GM18519 (cell line): ENCODE results near the gene SUMO1.

Source experiments
- ATAC-seq: cut with Tn5 transposase; IDR thresholded peaks from one replicate; pipeline ENCODE4 v1.9.1; 2021; ENCODE audit warnings: mild to moderate bottlenecking, moderate library complexity; ENCODE audit not compliant: unreplicated experiment, low FRiP score

The SUMO1 gene

DNA sequence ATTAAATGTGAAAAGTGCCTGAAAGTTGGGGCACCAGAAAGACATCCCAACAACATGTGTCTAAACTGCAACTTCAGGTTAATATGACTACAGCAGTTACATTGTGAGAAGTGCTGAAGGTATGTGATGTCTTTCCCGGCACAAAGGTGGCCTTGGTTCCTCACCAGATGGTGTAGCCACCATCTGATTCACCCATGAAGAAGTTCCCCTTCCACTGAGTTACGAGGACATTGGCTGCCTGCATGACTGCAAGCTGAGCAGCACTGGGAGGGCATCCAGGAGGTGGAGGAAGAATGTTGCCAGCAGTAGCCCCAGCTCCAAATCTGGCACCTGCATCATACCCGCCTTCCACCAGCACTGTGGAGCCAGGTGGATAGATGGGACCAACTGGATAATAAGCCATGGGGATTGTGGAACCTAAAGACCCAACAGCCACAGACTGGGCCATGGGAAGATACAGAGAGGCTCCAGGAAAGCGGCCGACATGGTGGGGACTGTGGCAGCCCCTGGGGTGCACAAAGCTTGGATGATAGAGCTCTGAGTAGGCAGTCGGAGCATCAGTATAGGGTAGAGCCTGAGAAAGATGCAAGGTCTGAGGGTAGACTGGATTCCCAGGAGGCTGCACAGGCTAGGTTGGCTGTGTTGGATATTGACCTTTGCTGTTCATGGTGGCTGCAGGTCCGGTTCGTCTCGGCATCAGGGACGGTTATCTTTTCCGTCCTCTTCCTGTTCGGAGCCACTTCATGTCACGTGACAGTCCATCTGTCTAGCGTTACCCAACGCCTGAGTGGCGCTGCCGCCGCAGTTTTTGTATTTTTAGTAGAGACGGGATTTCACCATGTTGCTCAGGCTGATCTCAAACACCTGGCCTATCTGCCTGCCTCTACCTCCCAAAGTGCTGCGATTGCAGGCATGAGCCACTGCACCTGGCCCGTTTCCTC lies 36.9 kb downstream of the SUMO1 start:
- ATAC-seq, result no peak

DNA sequence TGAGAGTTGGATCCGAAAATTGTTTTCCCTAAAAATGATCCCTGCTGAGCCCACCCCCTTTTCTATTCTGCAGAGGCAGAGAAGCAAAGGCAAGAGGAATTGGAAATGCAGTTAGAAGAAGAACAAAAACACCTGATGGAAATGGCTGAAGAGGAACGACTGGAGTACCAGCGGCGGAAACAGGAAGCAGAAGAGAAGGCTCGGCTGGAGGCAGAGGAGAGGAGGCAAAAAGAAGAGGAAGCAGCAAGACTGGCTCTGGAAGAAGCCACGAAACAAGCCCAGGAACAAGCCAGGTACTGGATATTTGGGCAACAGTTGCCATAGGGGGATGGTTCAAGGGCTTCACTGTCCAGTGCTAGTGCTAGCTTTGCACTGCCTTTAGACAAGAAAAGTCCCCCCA lies 41.7 kb downstream of the SUMO1 start:
- no peak for ATAC-seq

DNA sequence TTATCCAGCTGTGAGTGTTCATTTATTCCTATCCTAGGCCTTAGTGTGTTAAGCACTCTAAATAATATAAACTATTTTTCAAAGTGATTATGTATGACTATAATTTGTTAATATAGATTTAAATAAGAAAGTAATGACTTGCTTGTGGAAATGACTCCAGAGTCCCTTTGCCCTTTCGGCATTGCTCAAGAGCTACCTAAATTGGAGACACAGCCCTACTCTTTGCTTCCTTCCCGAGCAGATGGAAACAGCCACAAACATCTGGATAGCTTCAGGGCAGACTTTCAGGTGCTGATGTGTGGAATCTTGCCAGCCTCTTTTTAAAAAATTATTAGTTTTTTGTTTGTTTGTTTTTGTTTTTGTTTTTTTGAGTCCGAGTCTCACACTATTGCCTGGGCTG lies 44.0 kb downstream of the SUMO1 start:
- ATAC-seq, result no peak

DNA sequence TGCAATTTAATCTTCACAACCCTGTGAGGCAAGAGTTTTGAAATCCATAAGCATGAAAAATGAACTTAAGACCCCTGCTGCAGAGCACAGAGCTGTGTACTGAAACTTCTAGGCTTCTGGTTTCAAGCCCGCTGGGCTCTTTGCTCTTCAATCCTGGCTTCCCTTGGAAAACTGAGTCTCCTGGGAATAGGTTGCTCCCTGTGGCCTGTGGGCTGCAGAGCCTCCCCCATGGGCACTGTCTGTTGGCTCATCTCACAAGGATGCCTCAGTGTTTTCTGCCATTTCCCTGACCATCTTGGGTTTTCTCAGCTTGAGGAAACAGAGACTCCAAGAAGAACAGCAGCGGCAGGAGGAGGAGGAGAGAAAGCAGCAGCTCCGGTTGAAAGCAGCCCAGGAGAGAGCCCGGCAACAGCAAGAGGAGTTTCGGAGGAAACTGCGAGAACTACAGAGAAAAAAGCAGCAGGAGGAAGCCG lies 44.5 kb downstream of the SUMO1 start:
- no peak for ATAC-seq

DNA sequence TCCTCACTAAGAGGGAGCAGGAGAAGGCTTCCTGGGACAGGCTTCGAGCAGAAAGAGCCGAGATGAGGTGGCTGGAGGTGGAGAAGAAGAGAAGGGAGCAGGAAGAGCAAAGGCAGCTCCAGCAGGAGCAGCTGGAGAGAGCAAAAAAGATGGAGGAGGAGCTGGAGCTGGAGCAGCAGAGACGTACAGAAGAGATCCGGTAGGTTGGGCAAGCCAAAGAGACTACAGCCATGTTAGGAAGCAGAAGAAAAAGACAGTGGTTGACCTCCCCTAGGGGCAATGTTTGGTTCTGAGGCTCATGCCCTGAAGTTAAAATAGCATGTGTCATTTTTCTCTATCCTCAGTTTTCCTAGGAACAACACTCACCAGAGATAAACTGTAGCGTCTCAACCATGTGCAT lies 45.1 kb downstream of the SUMO1 start:
- ATAC-seq, result no peak

DNA sequence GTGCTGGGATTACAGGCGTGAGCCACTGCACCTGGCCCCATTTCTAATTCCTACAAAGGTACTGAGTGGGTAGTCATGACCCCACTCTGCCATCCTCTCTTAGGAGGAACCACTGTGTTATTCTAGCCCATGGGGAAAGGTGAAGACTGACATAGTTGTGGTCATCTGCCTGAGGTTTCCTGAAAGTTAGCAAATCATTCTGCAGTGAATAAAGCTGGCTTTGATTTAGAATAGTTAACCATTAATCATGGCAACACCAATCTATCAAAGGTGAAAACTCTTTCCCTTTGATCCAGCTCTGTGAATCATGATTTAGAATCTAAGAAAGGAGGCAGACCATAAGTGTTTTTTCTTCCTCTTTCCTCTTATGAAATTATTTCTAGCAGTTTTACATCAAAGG lies 50.8 kb downstream of the SUMO1 start:
- ATAC-seq, result no peak

DNA sequence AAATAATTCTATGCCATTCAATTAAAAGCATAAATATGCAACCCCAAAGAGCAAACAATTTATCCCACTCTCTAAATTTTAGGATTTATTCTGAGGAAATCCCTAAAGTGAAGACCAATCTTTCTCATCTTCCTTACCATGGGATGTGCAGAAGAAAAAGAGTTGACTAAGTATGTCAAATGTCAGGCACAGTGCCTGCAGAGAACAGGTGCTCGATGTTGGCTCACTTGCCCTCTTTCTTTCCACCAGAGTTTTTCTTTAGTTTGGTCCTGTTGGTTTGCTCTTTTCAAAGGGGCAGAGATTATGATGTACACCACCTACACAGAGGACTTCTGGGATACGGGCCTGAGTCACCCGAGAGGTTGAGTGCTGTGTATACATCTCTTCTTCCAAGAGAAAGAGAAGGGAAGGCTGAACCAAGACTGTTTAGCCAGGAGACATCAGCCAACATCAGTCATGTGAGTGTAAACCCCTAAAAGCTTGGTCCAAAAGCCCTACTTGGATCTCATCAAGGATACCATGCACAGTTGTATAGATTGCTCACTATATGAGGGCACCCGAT lies 51.7 kb downstream of the SUMO1 start:
- no peak for ATAC-seq

DNA sequence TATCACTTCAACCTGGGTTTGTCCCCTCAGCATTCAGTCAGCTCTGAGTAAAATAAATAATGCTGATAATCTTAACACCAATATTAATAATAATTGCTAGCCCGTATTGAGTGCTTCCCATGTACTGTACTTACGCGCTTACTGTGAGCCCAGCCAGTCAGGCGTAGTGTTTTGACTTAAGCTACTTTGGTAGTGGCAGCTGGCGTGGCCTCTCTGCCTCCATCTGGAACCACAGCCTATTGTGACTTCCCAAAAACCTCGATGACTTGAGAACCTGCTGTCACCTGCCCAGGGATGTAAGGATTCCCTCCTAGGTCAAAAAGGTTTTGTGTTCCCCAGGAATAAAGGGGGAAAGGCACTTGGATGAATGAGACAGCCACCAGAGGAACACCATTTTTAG lies 53.2 kb downstream of the SUMO1 start:
- ATAC-seq, result no peak

DNA sequence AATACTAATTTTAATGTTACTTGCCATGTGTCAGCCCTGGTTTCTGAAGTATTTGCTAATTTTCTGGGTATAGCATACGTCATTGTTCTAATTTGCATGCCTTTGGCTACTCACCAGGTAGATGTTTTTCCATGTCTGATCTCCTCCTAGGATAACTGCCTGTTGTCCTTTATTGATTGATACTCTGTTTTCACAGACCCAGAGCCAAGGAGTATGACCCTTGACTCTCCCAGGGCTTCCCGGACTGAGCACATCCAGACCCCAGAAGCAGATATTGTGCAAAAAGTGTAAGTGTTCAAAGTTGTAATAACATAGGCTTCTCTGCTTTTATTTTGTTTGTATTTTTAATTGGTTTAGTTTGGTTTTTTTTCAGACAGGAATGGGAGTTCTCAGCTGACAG lies 53.8 kb downstream of the SUMO1 start:
- no peak for ATAC-seq

DNA sequence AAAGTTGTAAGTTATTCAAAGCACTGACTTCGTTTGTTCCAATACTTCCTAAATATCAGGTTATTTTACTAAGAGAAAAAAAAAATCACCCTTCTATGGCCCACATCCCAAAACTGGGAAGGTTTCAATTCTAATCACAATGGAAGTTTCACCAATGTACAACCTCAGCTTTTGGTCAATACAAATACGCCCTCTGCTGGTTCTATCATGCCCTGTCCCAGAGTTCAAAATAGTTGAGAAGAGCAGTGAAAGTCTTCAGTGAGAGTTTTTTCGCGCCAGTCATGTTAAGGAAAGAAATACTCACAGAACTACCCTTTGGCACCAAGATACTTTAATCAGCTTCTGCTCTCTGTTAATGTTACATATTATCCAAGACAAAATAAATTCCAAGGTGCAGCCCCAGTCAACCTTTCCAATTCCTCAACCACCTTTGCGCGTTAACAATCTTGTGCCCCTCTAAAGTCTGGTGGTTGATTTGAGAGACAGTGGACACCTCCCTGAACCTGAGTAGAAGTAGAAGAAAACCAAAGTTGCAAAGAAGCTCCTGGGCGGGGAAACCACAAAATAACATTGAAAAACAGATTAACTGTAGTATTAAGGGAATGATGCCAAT lies 59.9 kb downstream of the SUMO1 start:
- ATAC-seq, result no peak

DNA sequence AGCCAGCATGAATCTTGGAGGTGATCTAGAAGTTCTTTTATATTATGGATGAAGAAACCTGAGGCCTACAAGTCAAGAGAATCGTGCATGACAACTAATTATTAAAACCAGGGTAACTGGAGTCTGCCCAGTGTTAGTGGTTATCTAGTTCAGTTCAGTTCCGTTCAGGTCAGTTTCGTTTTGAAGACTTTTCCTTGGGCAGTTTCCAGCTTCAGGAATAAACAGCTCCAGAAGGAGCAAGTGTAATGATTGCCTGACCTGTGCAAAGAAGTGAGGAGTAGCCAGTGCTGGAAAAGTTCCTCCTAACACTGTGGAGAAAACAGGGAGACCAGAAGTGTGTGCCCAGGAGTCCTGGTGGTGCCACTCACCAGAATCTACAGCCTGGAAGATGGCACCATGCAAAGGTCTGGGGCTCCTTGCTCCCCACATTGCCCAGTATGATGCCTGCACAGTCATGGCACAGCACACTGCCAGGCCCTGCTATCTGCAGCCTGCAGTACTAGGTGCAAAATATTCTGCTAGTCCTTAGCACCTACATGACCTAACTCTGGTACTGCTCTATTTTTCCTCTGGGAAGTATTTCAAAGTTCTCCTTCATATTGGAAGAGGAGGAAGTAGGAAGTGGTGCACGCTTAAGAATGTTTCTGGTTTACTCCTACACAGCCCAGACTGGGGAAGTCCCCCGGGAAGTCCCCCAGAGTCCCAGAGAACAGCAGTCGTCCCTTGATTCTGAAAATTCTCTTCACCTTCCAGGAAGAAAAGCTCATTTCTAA lies 65.8 kb downstream of the SUMO1 start:
- ATAC-seq, result no peak

DNA sequence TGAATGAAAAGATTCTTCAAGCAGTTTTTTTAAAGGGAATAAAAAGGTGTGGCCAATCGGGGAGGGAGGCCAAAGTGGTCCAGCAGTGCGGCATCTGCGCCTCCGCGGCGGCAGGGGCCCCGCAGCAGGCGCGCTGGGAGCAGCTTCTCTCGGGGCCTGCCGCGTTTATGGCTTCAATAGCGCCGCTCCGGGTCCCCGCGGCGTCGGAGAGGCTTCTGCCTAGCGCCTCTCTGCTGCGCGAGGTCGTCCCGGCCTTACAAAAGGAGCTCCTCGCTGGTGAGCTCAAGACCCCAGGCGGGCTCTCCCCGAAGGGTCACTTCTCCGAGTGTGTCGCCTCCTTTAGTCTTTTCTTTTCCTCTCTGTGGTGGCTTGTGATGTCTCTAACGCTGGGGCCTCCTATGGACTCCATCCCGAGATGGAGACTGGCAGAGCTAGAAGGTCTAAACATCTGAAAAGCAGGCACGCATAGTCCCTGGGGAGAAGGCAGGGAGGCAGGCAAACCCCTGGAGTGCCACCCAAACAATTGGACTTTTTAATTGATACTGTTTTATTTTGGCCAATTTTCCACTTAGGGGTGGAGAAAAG lies 67.1 kb downstream of the SUMO1 start:
- ATAC-seq, result no peak

DNA sequence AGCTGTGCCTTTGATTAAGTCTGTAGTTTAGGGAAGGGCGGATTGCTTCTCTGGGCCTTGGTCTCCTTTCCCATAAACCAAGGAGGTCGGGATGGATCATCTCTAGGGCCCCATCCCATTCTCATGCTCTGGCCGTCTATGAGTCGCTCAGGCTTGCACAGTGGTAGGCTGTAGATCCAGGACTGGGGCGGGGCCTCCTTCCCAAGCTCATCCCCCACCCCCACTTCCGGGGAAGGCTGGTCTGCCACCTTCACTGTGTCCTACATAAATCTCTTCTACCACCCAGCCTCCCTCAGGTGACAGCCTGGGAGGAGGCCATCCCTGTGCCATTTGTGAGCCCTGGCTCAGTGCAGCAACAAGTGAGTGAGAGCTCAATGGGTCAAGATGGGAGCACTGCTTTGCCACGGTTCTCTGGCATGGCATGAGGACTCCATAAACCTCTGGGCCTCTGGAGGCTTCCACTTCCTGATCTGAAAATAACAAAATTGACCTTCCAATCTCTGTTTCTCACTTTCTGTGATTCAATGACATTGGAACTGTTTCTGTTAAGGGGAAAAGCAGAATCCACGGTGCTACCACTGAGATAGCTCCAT lies 68.5 kb downstream of the SUMO1 start:
- ATAC-seq, result no peak

DNA sequence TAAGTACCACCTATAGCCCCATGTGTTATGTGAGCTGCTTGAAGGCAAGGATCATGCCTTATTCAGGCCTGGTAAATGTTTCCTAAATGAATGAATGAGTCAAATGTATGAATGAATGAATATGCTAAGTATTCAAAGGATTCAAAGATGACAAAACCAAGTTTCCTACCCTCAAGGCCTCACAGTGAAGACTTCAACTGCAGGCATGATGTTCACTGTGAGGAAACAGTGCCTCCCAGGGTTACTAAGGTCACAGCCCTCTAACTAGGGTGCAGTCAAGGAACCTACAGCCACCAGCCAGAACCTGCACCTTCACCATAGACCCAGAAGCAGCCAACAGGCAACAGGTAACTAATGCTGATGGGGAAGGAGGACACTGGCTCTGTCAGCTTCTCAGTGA lies 69.3 kb downstream of the SUMO1 start:
- no peak for ATAC-seq

DNA sequence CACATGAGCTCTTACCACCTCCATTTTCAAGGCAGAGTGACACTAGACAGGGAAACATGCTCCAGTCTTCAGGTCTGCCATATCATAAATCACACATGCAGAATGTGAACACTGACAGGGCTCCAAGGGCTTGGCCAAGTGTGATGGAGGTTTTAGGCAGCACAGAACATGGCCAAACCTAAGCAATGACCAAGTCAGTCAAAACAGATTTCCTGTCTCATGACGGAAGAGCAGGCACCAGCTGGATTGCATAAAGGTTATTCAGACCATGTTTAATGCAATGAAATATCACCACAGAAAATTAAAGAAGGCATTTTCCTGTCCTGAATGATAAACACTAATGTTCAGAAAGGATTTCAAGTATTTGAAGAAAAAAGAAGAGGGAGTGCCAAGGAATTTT lies 72.5 kb downstream of the SUMO1 start:
- no peak for ATAC-seq

DNA sequence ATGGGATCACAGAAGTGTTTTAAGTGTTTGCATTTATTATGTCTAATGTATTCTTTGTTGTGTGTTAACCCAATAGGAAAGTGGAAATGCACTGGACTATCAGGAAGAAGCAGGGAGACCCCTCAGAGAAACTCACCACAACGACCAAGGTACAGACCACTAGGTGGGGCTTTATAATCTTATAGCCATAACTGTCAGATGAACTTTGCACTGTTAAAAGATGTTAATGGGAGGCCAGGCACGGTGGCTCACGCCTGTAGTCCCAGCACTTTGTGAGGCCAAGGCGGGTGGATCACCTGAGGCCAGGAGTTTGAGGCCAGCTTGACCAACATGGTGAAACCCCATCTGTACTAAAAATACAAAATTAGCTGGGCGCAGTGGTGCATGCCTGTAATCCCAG lies 73.2 kb downstream of the SUMO1 start:
- ATAC-seq, result no peak

DNA sequence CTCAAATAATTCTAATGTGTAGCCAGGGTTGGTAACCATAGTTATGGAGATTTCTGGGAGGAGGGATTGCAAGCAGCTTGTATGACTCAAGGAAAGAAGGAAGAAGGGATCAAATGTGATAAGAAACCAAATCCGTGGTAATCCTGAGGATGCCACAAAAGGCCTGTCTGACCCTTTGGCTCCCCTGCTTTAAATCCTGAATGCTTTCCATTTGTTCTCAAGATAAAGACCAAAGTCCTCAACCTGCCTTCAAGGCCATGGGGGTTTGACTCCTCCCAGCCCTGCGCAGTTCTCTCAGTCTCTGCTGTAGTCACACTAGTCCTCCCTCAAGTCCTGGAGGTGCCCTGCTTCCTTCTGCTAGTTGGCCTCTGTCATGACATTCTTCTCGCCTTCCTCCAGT lies 74.0 kb downstream of the SUMO1 start:
- no peak for ATAC-seq

DNA sequence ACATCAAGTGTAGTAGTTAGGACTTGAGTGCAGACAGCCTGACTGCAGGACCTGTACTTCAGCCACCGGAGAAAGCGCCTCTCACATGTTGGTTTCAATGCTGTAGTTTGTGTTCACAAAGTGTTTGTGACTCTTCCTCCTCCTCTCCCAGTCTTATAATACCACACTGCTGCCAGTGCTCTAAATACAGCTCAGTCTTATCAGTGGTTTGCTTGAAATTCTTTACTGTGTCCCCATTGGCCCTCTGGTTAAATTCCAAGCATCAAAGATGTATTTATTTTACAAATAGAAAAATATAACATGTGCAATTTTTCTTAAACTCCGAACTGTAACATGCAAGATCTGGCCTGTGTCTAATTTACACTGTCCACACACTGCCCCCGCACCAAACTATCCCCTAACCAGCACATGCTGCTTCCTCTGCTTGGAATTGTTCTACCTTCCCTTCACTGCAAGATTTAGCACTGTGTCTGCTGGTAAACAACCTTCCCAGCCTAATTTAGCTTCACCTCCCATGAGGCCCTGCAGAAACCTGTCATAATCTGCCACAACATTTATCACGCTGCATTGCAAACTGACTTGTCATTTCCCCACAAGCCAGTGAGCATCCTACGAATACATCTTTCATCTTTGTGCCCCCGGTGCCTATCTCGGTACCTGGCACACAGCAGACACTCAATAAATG lies 77.1 kb downstream of the SUMO1 start:
- no peak for ATAC-seq

DNA sequence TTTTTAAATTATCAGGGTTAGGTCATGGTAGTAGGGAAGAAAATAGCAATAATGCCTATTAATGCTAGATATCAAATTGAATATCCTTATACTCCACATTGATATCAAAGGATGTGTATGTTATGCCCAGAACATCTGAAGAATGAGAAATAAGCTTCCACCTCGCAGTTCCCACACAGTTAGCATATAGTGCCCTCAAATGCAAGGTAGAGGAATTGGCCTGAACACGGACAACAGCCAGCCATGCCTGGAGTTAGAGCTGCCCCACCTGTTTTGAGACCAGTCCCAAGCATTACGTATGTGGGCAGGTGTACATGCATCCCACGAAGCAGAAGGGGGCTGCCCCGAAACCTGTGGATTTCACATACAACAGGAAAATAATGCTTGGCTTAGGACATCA lies 79.6 kb downstream of the SUMO1 start:
- ATAC-seq, result no peak
